Gastrocnemius medialis (tissue), 4 donors: ENCODE data around the gene ANKRD27.

Source experiments
- CTCF ChIP-seq, 5 experiments: fragments of 450-650 bp in 3 of 5; fragments of 200-600 bp in 2 of 5; sonication (generic) in 2 of 5; IDR thresholded peaks in 4 of 5; conservative IDR thresholded peaks in 1 of 5; 1 replicate in 4 of 5; 2 replicates in 1 of 5; pipeline ENCODE4 v1.5.1; 2016 to 2019; ENCODE audit warnings: antibody characterized with exemption in 5 of 5, mild to moderate bottlenecking in 3 of 5, moderate library complexity in 3 of 5
- POLR2A ChIP-seq, 2 donors: fragments of 450-650 bp; IDR thresholded peaks; one replicate each; pipeline ENCODE4 v1.6.1; 2017; ENCODE audit warnings: antibody characterized with exemption in 2 of 2, mild to moderate bottlenecking in 2 of 2, moderate library complexity in 2 of 2

DNA sequence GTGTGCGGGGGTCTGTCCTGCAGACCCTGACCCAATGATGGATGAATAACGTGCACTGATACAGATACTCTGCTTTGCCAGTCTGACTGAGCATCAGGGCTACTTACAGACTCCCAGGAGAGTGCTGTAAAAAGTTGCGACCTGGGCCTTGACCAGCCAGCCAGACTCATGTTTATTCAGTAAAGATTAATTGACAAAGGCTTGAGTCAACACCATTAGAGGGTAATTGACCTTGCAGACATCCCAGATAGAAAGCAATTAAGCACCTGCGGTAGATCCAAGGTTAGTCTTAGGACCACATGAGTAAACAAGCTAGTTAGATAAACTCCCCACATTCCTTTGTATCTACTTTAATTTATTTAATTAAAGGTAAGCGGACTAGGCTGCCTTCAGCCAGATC, 27.0 kb upstream of the ANKRD27 start:
- TF ChIP-seq CTCF (IDR thresholded peaks at IDR 0.05 in 4 of 5, conservative IDR thresholded peaks at IDR 0.05 in 1 of 5): no peak
- no peak for TF ChIP-seq POLR2A (IDR thresholded peaks at IDR 0.05)
